Gastrocnemius medialis (tissue), 4 donors: ENCODE data around the gene SLC25A25. TPM values are rescaled to one million over a fixed set of nuclear protein-coding genes. Genes with fewer than 3 reads are reported as not detected.
"Not testable (repeated sequence)": the region's sequence is repeated elsewhere in the genome, so short reads cannot be mapped to it uniquely, and the experiment has no call there.

Source experiments
- ATAC-seq, 2 donors: fragments of 150-250 bp; one replicate each; pipeline ENCODE4 v1.9.1; 2016
- DNase-seq, 2 donors: peaks; one replicate each; pipeline ENCODE4 v3.0.0-alpha.2; 2019
- H3K27ac ChIP-seq, 4 donors: fragments of 200-600 bp; sonication (generic); 1 replicate in 1 of 4; 2 replicates in 3 of 4; pipeline ENCODE4 v1.5.1; 2016 to 2018; ENCODE audit warnings: mild to moderate bottlenecking in 2 of 4, moderate library complexity in 1 of 4
- H3K27me3 ChIP-seq, 3 donors: fragments of 200-600 bp; sonication (generic) in 2 of 3; 1 replicate in 1 of 3; 2 replicates in 2 of 3; pipeline versions ENCODE4 v1.5.1 to v1.6.0; 2016 to 2019; ENCODE audit warnings: mild to moderate bottlenecking in 1 of 3, moderate library complexity in 1 of 3
- H3K36me3 ChIP-seq, 2 donors: fragments of 200-600 bp; sonication (generic) in 1 of 2; one replicate each; pipeline ENCODE4 v1.5.1; 2017 to 2018
- H3K4me1 ChIP-seq, 2 donors: fragments of 200-600 bp; sonication (generic) in 1 of 2; one replicate each; pipeline ENCODE4 v1.5.1; 2016 to 2017; ENCODE audit warnings: mild to moderate bottlenecking in 2 of 2
- H3K4me3 ChIP-seq, 4 donors: fragments of 200-600 bp; sonication (generic) in 3 of 4; 1 replicate in 1 of 4; 2 replicates in 3 of 4; pipeline ENCODE4 v1.5.1; 2016 to 2019; ENCODE audit warnings: mild to moderate bottlenecking in 2 of 4
- H3K9me3 ChIP-seq, 3 donors: fragments of 200-600 bp; sonication (generic) in 2 of 3; 1 replicate in 1 of 3; 2 replicates in 2 of 3; pipeline ENCODE4 v1.5.1; 2016 to 2019
- CTCF ChIP-seq, 5 experiments: fragments of 450-650 bp in 3 of 5; fragments of 200-600 bp in 2 of 5; sonication (generic) in 2 of 5; IDR thresholded peaks in 4 of 5; conservative IDR thresholded peaks in 1 of 5; 1 replicate in 4 of 5; 2 replicates in 1 of 5; pipeline ENCODE4 v1.5.1; 2016 to 2019; ENCODE audit warnings: antibody characterized with exemption in 5 of 5, mild to moderate bottlenecking in 3 of 5, moderate library complexity in 3 of 5
- POLR2A ChIP-seq, 2 donors: fragments of 450-650 bp; IDR thresholded peaks; one replicate each; pipeline ENCODE4 v1.6.1; 2017; ENCODE audit warnings: antibody characterized with exemption in 2 of 2, mild to moderate bottlenecking in 2 of 2, moderate library complexity in 2 of 2
- in situ Hi-C, 4 donors: fragments of 200-750 bp; cut with MboI; loops; one replicate each; pipeline versions ENCODE4 v1.15.0 to v1.8.0; 2017; ENCODE audit warnings: low sequenced_read_pairs in 4 of 4
- intact Hi-C: fragments of 100-400 bp; cut with DNase I; formaldehyde crosslinking; loops from one replicate; pipeline ENCODE4 v1.15.1; 2023; ENCODE audit warnings: low total_unique reads
- total RNA-seq, 4 donors: library from RNA; depleted of rRNA; stranded (reverse); fragments of >200 nt; gene quantifications; one replicate each; pipeline versions ENCODE4 v1.1.0 to v1.2.3, GENCODE V29; 2016

SLC25A25 gene
- total RNA-seq, 4 donors from 2014 or later, result 26.9 to 98.7 (median 46.0) TPM

DNA sequence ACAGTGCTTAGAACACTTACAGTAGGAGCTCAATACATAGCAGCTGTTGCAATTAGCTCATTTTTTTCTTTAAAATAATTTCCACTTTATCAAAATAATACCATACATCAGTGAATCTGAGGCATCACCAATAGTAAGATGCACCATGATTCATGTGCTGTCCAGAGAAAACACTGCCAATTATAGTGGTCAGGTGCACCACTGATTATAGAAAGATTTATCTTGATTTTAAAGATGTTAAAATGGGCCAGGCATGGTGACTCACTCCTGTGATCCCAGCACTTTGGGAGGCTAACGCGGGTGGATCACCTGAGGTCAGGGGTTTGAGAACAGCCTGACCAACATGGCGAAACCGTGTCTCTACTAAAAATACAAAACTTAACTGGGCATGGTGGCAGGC, 40.3 kb upstream of the SLC25A25 start:
- Histone ChIP-seq H3K4me1 (no peaks in the 10 kb centered on the region), H3K9me3 (no peaks in the 10 kb centered on the region), H3K27me3 (no peaks in the 10 kb centered on the region), H3K4me3 (no peak overlapping the region), H3K27ac (no peak overlapping the region), H3K36me3 (no peaks in the 10 kb centered on the region)
- in situ Hi-C loops, result no loop called here
- no peak for ATAC-seq
- DNase-seq, result no peak
- intact Hi-C loops, result no loop called here
- TF ChIP-seq CTCF (IDR thresholded peaks at IDR 0.05 in 4 of 5, conservative IDR thresholded peaks at IDR 0.05 in 1 of 5), result no peak
- TF ChIP-seq POLR2A (IDR thresholded peaks at IDR 0.05), result no peak

DNA sequence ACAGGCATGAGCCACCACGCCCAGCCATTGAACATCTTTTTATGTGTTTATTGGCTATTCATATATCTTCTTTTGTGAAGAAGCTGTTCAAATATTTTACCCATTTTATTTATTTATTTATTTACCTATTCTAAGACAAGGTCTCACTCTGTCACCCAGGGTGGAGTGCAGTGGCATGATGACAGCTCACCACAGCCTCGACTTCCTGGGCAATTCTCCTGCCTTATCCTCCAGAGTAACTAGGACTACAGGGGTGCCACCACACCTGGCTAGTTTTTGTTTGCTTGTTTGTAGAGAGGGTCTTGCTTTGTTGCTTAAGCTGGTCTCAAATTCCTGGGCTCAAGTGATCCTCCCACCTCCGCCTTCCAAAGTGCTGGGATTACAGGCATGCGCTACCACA, 34.4 kb upstream of the SLC25A25 start:
- Histone ChIP-seq H3K27ac (no peak overlapping the region), H3K4me3 (no peak overlapping the region), H3K9me3 (no peaks in the 10 kb centered on the region), H3K36me3 (no peaks in the 10 kb centered on the region), H3K4me1 (no peaks in the 10 kb centered on the region), H3K27me3 (no peaks in the 10 kb centered on the region)
- intact Hi-C loops (no loop called here), in situ Hi-C loops (loop anchor here (5.0 to 10.0 kb wide), 4 partner anchors 79 to 99 kb away; partner anchors contain the start of genes DPM2 (in 1 of the 4) and PIP5KL1 (in 1 of the 4))
- no peak for ATAC-seq
- DNase-seq, result no peak
- no peak for TF ChIP-seq CTCF (IDR thresholded peaks at IDR 0.05 in 4 of 5, conservative IDR thresholded peaks at IDR 0.05 in 1 of 5)

DNA sequence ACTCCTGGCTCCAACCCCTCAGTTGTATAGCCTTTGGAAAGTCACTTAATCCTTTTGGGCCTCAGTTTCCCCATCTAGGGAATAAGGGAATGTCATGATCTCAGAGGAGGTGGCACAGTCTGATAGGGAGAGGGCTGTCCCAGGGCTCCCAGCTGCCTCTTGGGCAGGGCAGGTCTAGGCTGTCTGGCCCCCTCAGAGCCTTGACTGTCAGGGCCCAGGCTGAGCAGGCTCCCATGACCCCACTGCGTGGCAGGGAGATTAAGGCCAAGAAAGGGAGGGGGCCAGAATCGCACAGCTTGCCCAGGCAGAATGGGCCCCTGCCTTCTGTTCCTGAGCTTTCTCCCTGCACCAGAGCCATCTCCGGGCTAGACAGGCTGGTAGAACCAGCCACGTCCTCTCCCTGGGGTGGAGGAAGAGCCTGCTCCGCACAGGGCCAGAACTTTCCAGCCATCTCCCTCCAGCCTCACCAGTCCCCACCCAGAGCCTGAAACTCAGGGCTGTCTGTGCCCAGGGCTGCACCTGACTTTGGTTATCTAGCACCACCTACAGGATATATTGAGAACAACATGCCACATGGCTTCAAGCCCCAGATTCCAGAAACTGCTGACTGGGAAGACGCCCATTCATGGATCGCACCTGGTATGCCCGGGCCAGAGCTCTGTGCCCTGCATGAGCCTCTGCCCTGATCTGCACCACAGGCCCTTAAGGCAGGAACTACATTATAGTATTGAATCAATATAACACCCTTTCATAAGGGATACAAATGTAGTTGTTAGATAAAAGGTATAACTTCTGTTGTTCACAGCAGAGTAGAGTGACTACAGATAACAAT, 33.0 kb upstream of the SLC25A25 start:
- no peaks in the 10 kb centered on the region for H3K36me3 ChIP-seq
- ATAC-seq, result peak; percentile 98 to 99
- no peaks in the 10 kb centered on the region for H3K4me1 ChIP-seq
- no peaks in the 10 kb centered on the region for H3K27me3 ChIP-seq
- in situ Hi-C loops, result loop anchor here (5.0 to 10.0 kb wide), 4 partner anchors 80 to 100 kb away; partner anchors contain the start of genes DPM2 (in 1 of the 4) and PIP5KL1 (in 1 of the 4)
- no peak overlapping the region for H3K4me3 ChIP-seq
- intact Hi-C loops, result loop anchor here (1.0 to 5.0 kb wide), 2 partner anchors 43 to 92 kb away; no protein-coding TSS in a partner anchor
- TF ChIP-seq CTCF (IDR thresholded peaks at IDR 0.05 in 4 of 5, conservative IDR thresholded peaks at IDR 0.05 in 1 of 5) (peak; percentile 84 to 93 (median 90)), POLR2A (IDR thresholded peaks at IDR 0.05) (no peak)
- H3K9me3 ChIP-seq, result no peaks in the 10 kb centered on the region
- no peak overlapping the region for H3K27ac ChIP-seq
- DNase-seq, result peak; percentile 48 to 74

- H3K4me3 ChIP-seq, H3K27me3 ChIP-seq, H3K27ac ChIP-seq, H3K36me3 ChIP-seq, ATAC-seq, H3K4me1 ChIP-seq, H3K9me3 ChIP-seq, DNase-seq: not testable (repeated sequence)
- intact Hi-C loops (loop anchor here (5.0 kb wide), 1 partner anchor 44 kb away; no protein-coding TSS in a partner anchor), in situ Hi-C loops (loop anchor here in 2 of 4 donors (10.0 kb wide), 2 partner anchors 82 to 102 kb away; partner anchors contain the start of genes DPM2 (in 1 of the 2) and PIP5KL1 (in 1 of the 2))
Measured at GRCh38 chr9:128036522-128036921, 31.5 kb upstream of the SLC25A25 start.

- H3K9me3 ChIP-seq, H3K27ac ChIP-seq, ATAC-seq, H3K4me3 ChIP-seq, H3K36me3 ChIP-seq, DNase-seq, H3K4me1 ChIP-seq, intact Hi-C loops, in situ Hi-C loops, H3K27me3 ChIP-seq: not testable (repeated sequence)
Measured at GRCh38 chr9:128040783-128041182, 27.2 kb upstream of the SLC25A25 start.
